ENCODE results near the gene NSG2.
A peak's percentile ranks its signal among the peaks of the same experiment; 100 is the strongest.

The NSG2 gene

DNA sequence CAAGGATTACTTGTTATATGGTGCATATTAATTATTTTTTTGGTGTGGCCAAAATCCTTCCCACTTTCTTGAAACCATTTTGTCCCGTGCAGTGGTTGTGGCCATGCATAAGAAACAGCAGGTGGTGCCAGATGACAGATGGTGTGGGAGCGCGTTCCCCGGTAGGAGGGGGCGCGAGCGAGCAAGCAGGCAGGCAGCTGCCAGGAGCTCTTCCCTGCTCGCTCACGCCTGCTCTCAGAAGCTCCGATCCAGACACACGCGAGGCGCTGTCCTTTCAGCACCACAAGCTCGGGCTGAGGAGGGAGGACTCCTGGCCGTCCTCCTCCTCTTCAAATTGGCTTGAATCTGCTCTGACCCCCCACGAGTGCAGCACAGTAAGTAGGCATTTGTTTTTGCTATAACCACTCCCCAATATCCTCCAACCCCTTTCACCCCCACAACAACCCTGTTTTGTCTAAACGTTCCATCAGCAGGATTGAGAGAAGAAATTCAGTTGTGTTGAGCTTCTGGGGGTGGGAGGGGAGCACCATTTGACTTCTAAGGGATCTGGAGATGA, at the start of gene NSG2:
NSG2 (plus strand) TSS at position 237 of the 556 bp plus-strand sequence. CDS start 1,050 bp downstream, outside the sequence.
- no peaks in the 10 kb centered on the region for H3F3A ChIP-seq (ENCODE audit: low read depth)
- no peaks in the 10 kb centered on the region for H3K79me2 ChIP-seq (ENCODE audit: insufficient read depth, low read length)
- H3K4me1 ChIP-seq (ENCODE audit: insufficient read depth, low read length, poor library complexity, severe bottlenecking): no peaks in the 10 kb centered on the region
- no peak within 1 kb of the TSS for H3K4me3 ChIP-seq (ENCODE audit: low read length, poor library complexity, severe bottlenecking)
- H3K9me2 ChIP-seq (replicated peaks; ENCODE audit: low read depth, low read length): no peaks in the 10 kb centered on the region
- H3K9ac ChIP-seq (ENCODE audit: low read depth, low read length, poor library complexity, severe bottlenecking): no peak within 1 kb of the TSS
- TF ChIP-seq EZH2phosphoT487 (IDR thresholded peaks at IDR 0.05; ENCODE audit: borderline replicate concordance): no peak
- TF ChIP-seq, protein P1, sequence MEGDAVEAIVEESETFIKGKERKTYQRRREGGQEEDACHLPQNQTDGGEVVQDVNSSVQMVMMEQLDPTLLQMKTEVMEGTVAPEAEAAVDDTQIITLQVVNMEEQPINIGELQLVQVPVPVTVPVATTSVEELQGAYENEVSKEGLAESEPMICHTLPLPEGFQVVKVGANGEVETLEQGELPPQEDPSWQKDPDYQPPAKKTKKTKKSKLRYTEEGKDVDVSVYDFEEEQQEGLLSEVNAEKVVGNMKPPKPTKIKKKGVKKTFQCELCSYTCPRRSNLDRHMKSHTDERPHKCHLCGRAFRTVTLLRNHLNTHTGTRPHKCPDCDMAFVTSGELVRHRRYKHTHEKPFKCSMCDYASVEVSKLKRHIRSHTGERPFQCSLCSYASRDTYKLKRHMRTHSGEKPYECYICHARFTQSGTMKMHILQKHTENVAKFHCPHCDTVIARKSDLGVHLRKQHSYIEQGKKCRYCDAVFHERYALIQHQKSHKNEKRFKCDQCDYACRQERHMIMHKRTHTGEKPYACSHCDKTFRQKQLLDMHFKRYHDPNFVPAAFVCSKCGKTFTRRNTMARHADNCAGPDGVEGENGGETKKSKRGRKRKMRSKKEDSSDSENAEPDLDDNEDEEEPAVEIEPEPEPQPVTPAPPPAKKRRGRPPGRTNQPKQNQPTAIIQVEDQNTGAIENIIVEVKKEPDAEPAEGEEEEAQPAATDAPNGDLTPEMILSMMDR (conservative IDR thresholded peaks at IDR 0.05; ENCODE audit: low read length): peak; percentile 67
- H3K36me3 ChIP-seq (ENCODE audit: insufficient read depth, low read length): no peaks in the 10 kb centered on the region
- no peaks in the 10 kb centered on the region for H3K27me3 ChIP-seq (ENCODE audit: insufficient read depth, low read length, poor library complexity, severe bottlenecking)
- H3K9me3 ChIP-seq (ENCODE audit: insufficient read depth, low read depth, low read length): no peaks in the 10 kb centered on the region
- no peaks in the 10 kb centered on the region for H4K20me1 ChIP-seq (ENCODE audit: insufficient read depth, low read length, poor library complexity, severe bottlenecking)
- H2AFZ ChIP-seq (ENCODE audit: low read length): no peak within 1 kb of the TSS
- H3K4me2 ChIP-seq (ENCODE audit: low read depth, low read length, poor library complexity, severe bottlenecking): no peak within 1 kb of the TSS

DNA sequence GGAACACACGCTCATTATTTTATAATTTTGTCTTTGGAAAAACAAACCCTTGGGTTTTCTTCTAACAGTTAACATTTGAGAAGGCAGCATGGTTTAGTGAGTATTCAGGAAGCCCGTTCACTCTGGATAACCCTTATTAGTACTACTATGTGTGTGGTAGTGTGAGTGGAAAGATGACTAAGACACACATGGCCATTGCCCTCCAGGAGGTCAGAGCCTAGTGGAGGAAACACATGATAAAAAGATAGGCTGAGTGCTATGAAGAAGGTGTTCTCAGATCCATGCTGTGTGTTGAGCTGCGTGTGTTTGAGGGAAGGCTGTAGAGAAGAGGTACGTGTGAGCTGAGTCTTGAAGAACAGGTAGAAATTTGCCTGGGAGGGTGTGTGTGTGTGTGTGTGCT, 48.2 kb upstream of the NSG2 start:
- H3K36me3 ChIP-seq (ENCODE audit: insufficient read depth, low read length): no peaks in the 10 kb centered on the region
- H3F3A ChIP-seq (ENCODE audit: low read depth): no peaks in the 10 kb centered on the region
- H3K27me3 ChIP-seq (ENCODE audit: insufficient read depth, low read length, poor library complexity, severe bottlenecking): no peaks in the 10 kb centered on the region
- H2AFZ ChIP-seq (ENCODE audit: low read length): no peak overlapping the region
- no peak overlapping the region for H3K4me3 ChIP-seq (ENCODE audit: low read length, poor library complexity, severe bottlenecking)
- TF ChIP-seq EZH2phosphoT487 (IDR thresholded peaks at IDR 0.05; ENCODE audit: borderline replicate concordance): no peak
- TF ChIP-seq, protein P1 (conservative IDR thresholded peaks at IDR 0.05; ENCODE audit: low read length): no peak
- no peaks in the 10 kb centered on the region for H3K9me3 ChIP-seq (ENCODE audit: insufficient read depth, low read depth, low read length)
- no peaks in the 10 kb centered on the region for H3K9me2 ChIP-seq (replicated peaks; ENCODE audit: low read depth, low read length)
- no peak overlapping the region for H3K4me2 ChIP-seq (ENCODE audit: low read depth, low read length, poor library complexity, severe bottlenecking)
- no peaks in the 10 kb centered on the region for H3K79me2 ChIP-seq (ENCODE audit: insufficient read depth, low read length)
- no peaks in the 10 kb centered on the region for H4K20me1 ChIP-seq (ENCODE audit: insufficient read depth, low read length, poor library complexity, severe bottlenecking)
- H3K4me1 ChIP-seq (ENCODE audit: insufficient read depth, low read length, poor library complexity, severe bottlenecking): no peaks in the 10 kb centered on the region
- no peak overlapping the region for H3K9ac ChIP-seq (ENCODE audit: low read depth, low read length, poor library complexity, severe bottlenecking)

DNA sequence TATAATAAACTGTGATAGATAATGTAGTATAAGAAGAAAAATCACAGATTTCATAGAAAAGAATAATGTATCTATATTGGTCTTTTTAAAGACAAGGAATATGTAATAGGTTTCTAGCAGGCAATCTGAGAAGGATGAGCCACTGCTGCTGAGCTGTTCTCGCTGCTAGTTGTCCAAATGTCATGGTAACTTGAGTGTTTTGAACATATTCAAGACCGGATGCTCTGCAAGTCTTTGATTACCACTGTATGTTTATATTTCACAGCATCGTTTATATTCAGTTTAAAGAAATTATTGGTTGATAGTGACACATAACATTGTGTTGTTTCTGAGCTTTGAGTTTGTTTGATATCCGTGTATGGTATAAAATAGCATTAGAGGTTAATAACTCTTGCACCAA, 47.0 kb upstream of the NSG2 start:
- H3K9me2 ChIP-seq (replicated peaks; ENCODE audit: low read depth, low read length): no peaks in the 10 kb centered on the region
- H2AFZ ChIP-seq (ENCODE audit: low read length): no peak overlapping the region
- H4K20me1 ChIP-seq (ENCODE audit: insufficient read depth, low read length, poor library complexity, severe bottlenecking): no peaks in the 10 kb centered on the region
- no peaks in the 10 kb centered on the region for H3K4me1 ChIP-seq (ENCODE audit: insufficient read depth, low read length, poor library complexity, severe bottlenecking)
- H3F3A ChIP-seq (ENCODE audit: low read depth): no peaks in the 10 kb centered on the region
- H3K4me3 ChIP-seq (ENCODE audit: low read length, poor library complexity, severe bottlenecking): no peak overlapping the region
- no peaks in the 10 kb centered on the region for H3K27me3 ChIP-seq (ENCODE audit: insufficient read depth, low read length, poor library complexity, severe bottlenecking)
- H3K9ac ChIP-seq (ENCODE audit: low read depth, low read length, poor library complexity, severe bottlenecking): no peak overlapping the region
- no peaks in the 10 kb centered on the region for H3K36me3 ChIP-seq (ENCODE audit: insufficient read depth, low read length)
- H3K4me2 ChIP-seq (ENCODE audit: low read depth, low read length, poor library complexity, severe bottlenecking): no peak overlapping the region
- TF ChIP-seq, protein P1 (conservative IDR thresholded peaks at IDR 0.05; ENCODE audit: low read length): no peak
- no peaks in the 10 kb centered on the region for H3K79me2 ChIP-seq (ENCODE audit: insufficient read depth, low read length)
- H3K9me3 ChIP-seq (ENCODE audit: insufficient read depth, low read depth, low read length): no peaks in the 10 kb centered on the region
